Activated naive CD8-positive, alpha-beta T cell (primary cell): Measurements from ENCODE around the gene KDM7A.

Source experiments
- H3K27ac Mint-ChIP-seq: one replicate; pipeline ENCODE4 v1.8.0; 2021; ENCODE audit warnings: mixed read lengths
- H3K27me3 Mint-ChIP-seq: one replicate; pipeline ENCODE4 v1.8.0; 2021; ENCODE audit warnings: mixed read lengths
- H3K36me3 Mint-ChIP-seq: one replicate; pipeline ENCODE4 v1.8.0; 2021; ENCODE audit warnings: mixed read lengths
- H3K4me1 Mint-ChIP-seq: one replicate; pipeline ENCODE4 v1.8.0; 2021; ENCODE audit warnings: low read depth, mixed read lengths
- H3K4me3 Mint-ChIP-seq: one replicate; pipeline ENCODE4 v1.8.0; 2021; ENCODE audit warnings: mild to moderate bottlenecking, mixed read lengths
- H3K9me3 Mint-ChIP-seq: one replicate; pipeline ENCODE4 v1.8.0; 2021; ENCODE audit warnings: low read depth, mixed read lengths

The KDM7A gene

DNA sequence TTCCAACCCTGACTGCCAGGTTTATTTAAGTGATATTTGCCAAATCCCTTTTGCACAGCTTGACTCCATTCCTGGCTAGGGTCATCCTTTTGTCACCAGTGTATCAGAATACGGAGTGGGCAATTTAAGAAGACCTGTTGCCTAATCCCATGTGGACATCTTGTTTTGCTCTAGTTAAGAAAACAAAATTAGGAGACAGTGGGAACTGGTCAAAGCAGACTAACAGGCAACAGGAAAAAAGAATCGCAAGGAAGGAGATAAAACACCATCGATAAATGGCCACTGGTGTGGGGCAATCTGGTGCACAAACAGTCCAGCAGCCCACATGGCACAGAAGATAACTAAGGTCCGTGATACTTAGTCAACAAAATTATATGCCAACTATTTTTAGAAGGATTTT is 21.4 kb downstream of the KDM7A start:
- no peaks in the 10 kb centered on the region for H3K27me3 Mint-ChIP-seq
- no peak overlapping the region for H3K27ac Mint-ChIP-seq
- no peaks in the 10 kb centered on the region for H3K9me3 Mint-ChIP-seq
- no peak overlapping the region for H3K4me3 Mint-ChIP-seq
- H3K4me1 Mint-ChIP-seq = peaks cover 59% of the 10 kb centered on the region
- H3K36me3 Mint-ChIP-seq = peaks cover 5% of the 10 kb centered on the region

DNA sequence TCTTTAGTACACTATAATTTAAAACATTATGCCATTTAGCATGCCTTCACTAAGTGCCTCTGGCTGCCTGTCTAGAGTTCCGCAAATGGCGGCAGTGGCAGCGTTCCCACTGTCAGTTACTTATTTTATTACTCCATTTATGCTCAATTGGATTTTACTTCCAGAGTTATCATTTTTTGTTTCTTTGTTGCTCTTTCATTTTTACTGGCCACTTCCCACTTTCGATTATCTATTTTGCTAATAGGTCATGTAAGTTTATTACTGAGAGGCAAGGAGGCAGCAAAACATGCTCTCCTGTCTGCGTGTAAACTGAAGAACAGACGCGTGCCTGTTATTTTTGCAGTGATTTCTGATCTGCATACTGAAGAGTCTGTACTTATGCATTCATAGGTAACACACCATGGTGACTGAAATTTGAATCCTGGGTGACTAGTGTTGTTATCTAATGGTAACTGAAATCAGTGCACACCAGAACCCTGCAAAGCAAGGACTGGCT is 23.1 kb downstream of the KDM7A start:
- Mint-ChIP-seq H3K9me3 (no peaks in the 10 kb centered on the region), H3K4me1 (peaks cover 70% of the 10 kb centered on the region), H3K36me3 (peaks cover 5% of the 10 kb centered on the region), H3K27me3 (no peaks in the 10 kb centered on the region), H3K27ac (no peak overlapping the region), H3K4me3 (no peak overlapping the region)

GRCh38 chr7:140146574-140146973 is 30.2 kb downstream of the KDM7A start:
- Mint-ChIP-seq H3K27ac (peak overlapping the region; percentile 69), H3K27me3 (no peaks in the 10 kb centered on the region), H3K36me3 (peaks cover 19% of the 10 kb centered on the region), H3K9me3 (peaks cover 9% of the 10 kb centered on the region), H3K4me3 (no peak overlapping the region), H3K4me1 (peaks cover 69% of the 10 kb centered on the region)

- Mint-ChIP-seq H3K4me1 (peaks cover 70% of the 10 kb centered on the region), H3K27ac (peak overlapping the region; percentile 58), H3K4me3 (no peak overlapping the region), H3K36me3 (peaks cover 19% of the 10 kb centered on the region), H3K27me3 (no peaks in the 10 kb centered on the region), H3K9me3 (peaks cover 9% of the 10 kb centered on the region)
Measured at GRCh38 chr7:140145709-140146108, 31.1 kb downstream of the KDM7A start.

DNA sequence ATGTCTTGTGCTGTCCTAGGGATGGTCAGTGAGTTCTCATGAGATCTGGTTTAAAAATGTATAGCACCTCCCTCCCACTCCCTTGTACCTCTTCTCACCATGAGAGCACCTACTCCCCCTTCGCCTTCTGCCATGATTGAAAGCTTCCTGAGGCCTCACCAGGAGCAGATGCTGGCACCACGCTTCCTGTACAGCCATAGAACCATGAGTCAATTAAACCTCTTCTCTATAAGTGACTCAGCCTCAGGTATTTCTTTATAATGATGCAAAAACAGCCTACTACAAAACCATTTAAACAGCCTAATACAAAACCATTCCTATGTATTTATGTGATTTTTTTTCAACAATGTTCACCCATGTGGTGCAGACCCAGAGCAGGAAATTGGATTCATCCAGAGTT is 32.0 kb downstream of the KDM7A start:
- Mint-ChIP-seq H3K4me3 (no peak overlapping the region), H3K27ac (peak overlapping the region; percentile 58), H3K4me1 (peaks cover 66% of the 10 kb centered on the region), H3K9me3 (peaks cover 9% of the 10 kb centered on the region), H3K36me3 (peaks cover 19% of the 10 kb centered on the region), H3K27me3 (no peaks in the 10 kb centered on the region)

DNA sequence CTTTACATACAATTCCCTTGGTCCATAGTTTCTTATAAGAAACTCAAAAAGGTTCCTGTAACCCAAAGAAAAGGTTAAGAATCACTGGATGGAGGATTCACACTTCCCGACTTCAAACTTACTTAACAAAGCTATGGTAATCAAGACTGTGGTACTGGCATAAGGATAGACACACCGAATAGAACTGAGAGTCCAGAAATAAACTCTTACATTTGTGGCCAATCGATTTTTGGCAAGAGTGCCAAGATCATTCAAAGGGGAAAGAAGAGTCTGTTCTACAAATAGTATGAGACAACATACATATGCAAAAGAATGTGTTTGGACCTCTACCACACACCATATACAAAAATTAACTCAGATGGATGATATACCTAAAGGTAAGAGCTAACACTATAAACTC is 32.8 kb downstream of the KDM7A start:
- Mint-ChIP-seq H3K4me1 (peaks cover 67% of the 10 kb centered on the region), H3K9me3 (peaks cover 9% of the 10 kb centered on the region), H3K4me3 (no peak overlapping the region), H3K27me3 (no peaks in the 10 kb centered on the region), H3K36me3 (peaks cover 19% of the 10 kb centered on the region), H3K27ac (no peak overlapping the region)

DNA sequence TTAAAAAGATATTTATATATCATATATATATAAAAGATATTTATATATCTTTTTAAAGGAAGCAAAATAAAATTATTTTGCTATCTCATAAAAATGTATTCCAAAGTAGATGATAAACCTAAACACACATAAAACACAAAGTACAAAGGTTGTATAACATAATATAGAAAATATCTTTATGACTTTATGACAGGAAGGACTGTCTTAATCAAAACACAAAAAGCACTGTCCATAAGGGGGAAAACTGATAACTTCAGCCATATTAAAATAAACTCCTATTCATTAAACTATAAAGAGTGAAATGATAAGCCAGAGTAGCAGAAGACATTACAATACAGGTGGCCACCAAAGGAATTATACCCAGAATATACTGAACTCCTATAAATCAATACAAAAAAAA is 34.8 kb downstream of the KDM7A start:
- Mint-ChIP-seq H3K9me3 (peaks cover 9% of the 10 kb centered on the region), H3K4me3 (peak overlapping the region; percentile 2), H3K4me1 (peaks cover 63% of the 10 kb centered on the region), H3K27ac (no peak overlapping the region), H3K27me3 (no peaks in the 10 kb centered on the region), H3K36me3 (peaks cover 19% of the 10 kb centered on the region)

GRCh38 chr7:140141256-140141655 is 35.5 kb downstream of the KDM7A start:
- Mint-ChIP-seq H3K9me3 (peaks cover 9% of the 10 kb centered on the region), H3K4me3 (no peak overlapping the region), H3K36me3 (peaks cover 17% of the 10 kb centered on the region), H3K4me1 (peaks cover 56% of the 10 kb centered on the region), H3K27ac (no peak overlapping the region), H3K27me3 (no peaks in the 10 kb centered on the region)

DNA sequence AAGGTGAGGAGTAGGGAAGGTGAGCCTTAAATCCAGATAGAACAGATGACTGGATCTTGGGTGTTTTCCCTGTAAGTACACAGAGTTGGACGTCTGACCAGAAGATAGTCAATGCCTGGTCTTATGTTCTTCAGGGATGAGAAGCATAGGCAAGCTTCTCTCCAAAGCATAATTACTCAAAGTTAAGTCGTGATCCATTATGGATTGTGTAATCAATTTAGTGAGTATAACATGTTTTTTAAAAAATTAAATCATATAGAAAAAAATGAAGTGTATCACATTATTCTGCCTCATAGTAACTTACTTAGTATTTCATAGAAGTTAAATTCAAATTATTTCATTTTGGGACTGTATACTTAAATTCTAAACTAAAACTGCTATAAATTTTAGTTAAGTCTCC is 39.7 kb downstream of the KDM7A start:
- H3K36me3 Mint-ChIP-seq = peaks cover 7% of the 10 kb centered on the region
- no peak overlapping the region for H3K4me3 Mint-ChIP-seq
- H3K4me1 Mint-ChIP-seq = peaks cover 34% of the 10 kb centered on the region
- H3K9me3 Mint-ChIP-seq = no peaks in the 10 kb centered on the region
- no peaks in the 10 kb centered on the region for H3K27me3 Mint-ChIP-seq
- H3K27ac Mint-ChIP-seq = no peak overlapping the region

DNA sequence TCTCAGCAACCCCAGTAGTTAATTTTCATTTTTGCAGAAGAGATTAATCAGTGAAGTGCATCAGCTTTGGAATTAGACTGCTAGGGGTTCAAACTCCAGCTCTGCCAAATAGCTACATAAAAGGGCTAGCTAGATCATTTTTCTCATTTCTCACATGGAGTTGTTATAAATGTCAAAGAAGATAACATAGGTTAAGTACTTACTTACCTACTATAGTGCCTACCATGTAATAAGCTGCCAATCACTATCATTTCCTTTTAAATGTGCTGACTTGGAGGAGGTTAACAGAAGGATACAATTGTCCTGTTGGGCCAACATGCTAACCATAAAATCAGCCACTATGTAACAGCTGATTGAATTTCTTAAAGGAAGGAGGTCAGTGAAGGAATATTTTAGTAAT is 40.7 kb downstream of the KDM7A start:
- no peaks in the 10 kb centered on the region for H3K27me3 Mint-ChIP-seq
- no peak overlapping the region for H3K4me3 Mint-ChIP-seq
- peaks cover 31% of the 10 kb centered on the region for H3K4me1 Mint-ChIP-seq
- no peaks in the 10 kb centered on the region for H3K9me3 Mint-ChIP-seq
- H3K27ac Mint-ChIP-seq = no peak overlapping the region
- peaks cover 10% of the 10 kb centered on the region for H3K36me3 Mint-ChIP-seq

DNA sequence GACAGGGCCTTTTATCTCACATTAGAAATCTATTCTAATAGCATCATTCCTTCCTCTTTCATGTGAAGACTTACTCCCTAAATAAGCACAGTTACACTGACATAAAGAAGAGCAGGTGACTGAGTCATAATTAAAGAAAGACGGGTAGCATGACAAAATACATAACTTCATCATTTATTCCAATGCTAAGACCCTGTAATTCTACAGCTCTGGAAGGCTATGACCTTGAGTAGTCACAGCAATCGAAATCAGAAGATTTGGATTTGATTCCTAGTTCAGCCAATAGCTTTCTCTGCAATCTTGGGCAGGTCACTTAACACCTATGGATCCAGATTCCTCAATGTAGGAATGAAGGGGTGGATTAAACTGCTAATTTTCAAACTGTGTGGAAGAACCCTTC is 42.7 kb downstream of the KDM7A start:
- H3K36me3 Mint-ChIP-seq = peaks cover 12% of the 10 kb centered on the region
- H3K27ac Mint-ChIP-seq = no peak overlapping the region

GRCh38 chr7:140127360-140128127 is 49.2 kb downstream of the KDM7A start:
- Mint-ChIP-seq H3K27me3 (no peaks in the 10 kb centered on the region), H3K4me1 (peaks cover 26% of the 10 kb centered on the region), H3K4me3 (peak overlapping the region; percentile 15), H3K36me3 (peaks cover 23% of the 10 kb centered on the region), H3K27ac (peak overlapping the region; percentile 3), H3K9me3 (no peaks in the 10 kb centered on the region)

More for the DNA sequence above, 42.7 kb downstream of the KDM7A start:
- H3K4me1 Mint-ChIP-seq = peaks cover 17% of the 10 kb centered on the region
- no peaks in the 10 kb centered on the region for H3K9me3 Mint-ChIP-seq
- no peak overlapping the region for H3K4me3 Mint-ChIP-seq
- no peaks in the 10 kb centered on the region for H3K27me3 Mint-ChIP-seq

DNA sequence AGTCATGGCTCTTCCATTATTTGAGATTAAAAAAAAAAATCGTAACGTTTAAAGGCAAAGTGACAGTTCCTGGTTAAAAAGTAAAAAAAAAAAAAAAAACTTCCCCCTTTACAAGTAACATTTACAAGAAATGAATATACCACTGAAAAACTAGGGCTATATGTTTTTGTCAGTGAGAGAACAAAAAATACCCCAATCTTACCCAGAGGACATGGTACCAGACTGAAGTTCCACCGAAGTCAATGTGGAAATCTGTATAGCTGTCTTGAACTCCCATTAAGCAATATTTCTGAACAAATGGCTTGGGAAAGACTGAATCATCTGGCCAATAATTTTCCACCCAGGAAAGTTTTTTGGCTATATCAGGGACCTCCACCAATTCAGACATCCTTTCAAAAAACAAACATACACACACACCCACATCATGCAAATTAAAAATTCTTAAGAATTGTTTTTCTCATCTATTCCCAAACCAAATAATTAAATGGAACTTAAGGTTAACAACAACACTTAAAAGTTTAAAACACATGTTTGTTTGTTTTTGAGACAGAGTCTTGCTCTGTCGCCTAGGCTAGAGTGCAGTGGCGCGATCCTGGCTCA is 50.2 kb downstream of the KDM7A start:
- Mint-ChIP-seq H3K4me3 (no peak overlapping the region), H3K9me3 (no peaks in the 10 kb centered on the region), H3K4me1 (peaks cover 23% of the 10 kb centered on the region), H3K36me3 (peaks cover 17% of the 10 kb centered on the region), H3K27me3 (no peaks in the 10 kb centered on the region), H3K27ac (no peak overlapping the region)

DNA sequence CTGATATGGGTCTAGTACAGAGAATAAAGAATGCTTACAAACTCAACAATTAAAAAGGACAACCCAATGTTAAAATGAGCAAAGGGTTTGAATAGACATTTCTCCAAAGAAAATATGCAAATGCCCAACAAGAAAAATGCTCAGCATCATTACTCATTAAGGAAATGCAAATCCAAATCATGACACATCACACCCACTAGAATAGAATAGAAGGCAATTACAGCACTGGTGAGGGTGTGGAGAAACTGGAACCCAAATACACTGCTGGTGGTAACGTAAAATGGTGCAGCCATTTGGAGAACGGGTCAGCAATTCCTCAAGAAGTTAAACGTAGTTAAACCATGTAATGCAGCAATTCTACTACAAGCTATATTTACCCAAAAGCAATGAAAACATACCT is 53.8 kb downstream of the KDM7A start:
- H3K36me3 Mint-ChIP-seq = peaks cover 15% of the 10 kb centered on the region
- peaks cover 20% of the 10 kb centered on the region for H3K4me1 Mint-ChIP-seq
- H3K27ac Mint-ChIP-seq = peak overlapping the region; percentile 41
- no peaks in the 10 kb centered on the region for H3K9me3 Mint-ChIP-seq
- no peak overlapping the region for H3K4me3 Mint-ChIP-seq
- H3K27me3 Mint-ChIP-seq = no peaks in the 10 kb centered on the region

- Mint-ChIP-seq H3K36me3 (peaks cover 9% of the 10 kb centered on the region), H3K27ac (no peak overlapping the region)
Measured at GRCh38 chr7:140121326-140121725, 55.5 kb downstream of the KDM7A start.

More at GRCh38 chr7:140121326-140121725, 55.5 kb downstream of the KDM7A start:
- Mint-ChIP-seq H3K4me1 (peaks cover 9% of the 10 kb centered on the region), H3K27me3 (no peaks in the 10 kb centered on the region), H3K4me3 (no peak overlapping the region), H3K9me3 (no peaks in the 10 kb centered on the region)
